H1 (cell line): ENCODE measurements around the gene PILRB. TPM values are rescaled to one million over a fixed set of nuclear protein-coding genes. Genes with fewer than 3 reads are reported as not detected.
A peak's percentile ranks its signal among the peaks of the same experiment; 100 is the strongest.
"Not testable (repeated sequence)": the region's sequence is repeated elsewhere in the genome, so short reads cannot be mapped to it uniquely, and the experiment has no call there.

Experiments
- CTCF ChIA-PET: fragments of 300-600 bp; sonication (Branson Sonifier 250); formaldehyde crosslinking; loops from one replicate; lab custom pipeline; 2021; ENCODE audit not compliant: partially characterized antibody; lab: Charles Lee
- POLR2A ChIA-PET: fragments of 300-600 bp; sonication (Branson Sonifier 250); formaldehyde crosslinking; loops from one replicate; lab custom pipeline; 2021; ENCODE audit warnings: inconsistent platforms; ENCODE audit not compliant: partially characterized antibody; lab: Charles Lee
- DNase-seq, 2 experiments: peaks; one replicate each; pipeline versions ENCODE4 v3.0.0 to v3.0.0-alpha.2; 2010 to 2022; ENCODE audit warnings: low spot score in 2 of 2, low read depth in 1 of 2, mixed read lengths in 1 of 2
- FAIRE-seq: peaks from 2 replicates; lab custom pipeline; 2011; peaks lifted over from hg19 to GRCh38; lab: Jason Lieb, UNC
- H2AFZ ChIP-seq: 2 replicates; pipeline ENCODE4 v1.8.1; 2012; ENCODE audit warnings: low read length, inconsistent platforms
- H2AK5ac ChIP-seq: 2 replicates; pipeline ENCODE4 v1.6.1; 2013; ENCODE audit warnings: low read depth, low read length
- H2BK120ac ChIP-seq: replicated peaks from 2 replicates; pipeline ENCODE3; 2013; ENCODE audit warnings: low read depth, low read length, inconsistent platforms
- H2BK12ac ChIP-seq: 2 replicates; pipeline ENCODE4 v1.6.1; 2013; ENCODE audit warnings: low read depth, low read length
- H2BK15ac ChIP-seq: 2 replicates; pipeline ENCODE4 v1.6.1; 2013; ENCODE audit warnings: low read length
- H2BK20ac ChIP-seq: 2 replicates; pipeline ENCODE4 v1.6.1; 2013; ENCODE audit warnings: low read length
- H2BK5ac ChIP-seq: 2 replicates; pipeline ENCODE4 v1.6.1; 2013; ENCODE audit warnings: low read depth, low read length
- H3K14ac ChIP-seq: 2 replicates; pipeline ENCODE4 v1.6.1; 2013; ENCODE audit warnings: inconsistent platforms; ENCODE audit not compliant: insufficient read length
- H3K18ac ChIP-seq: 2 replicates; pipeline ENCODE4 v1.6.1; 2013; ENCODE audit warnings: low read length; ENCODE audit errors: extremely low read depth
- H3K23ac ChIP-seq: 2 replicates; pipeline ENCODE4 v1.6.1; 2013; ENCODE audit warnings: inconsistent platforms; ENCODE audit not compliant: insufficient read length
- H3K23me2 ChIP-seq: 2 replicates; pipeline ENCODE4 v1.6.1; 2013; ENCODE audit warnings: low read depth, low read length
- H3K27ac ChIP-seq: 2 replicates; pipeline ENCODE4 v1.6.1; 2011; ENCODE audit warnings: low read depth, low read length, inconsistent platforms
- H3K27me3 ChIP-seq, 4 experiments: replicated peaks in 1 of 4; 1 replicate in 1 of 4; 2 replicates in 3 of 4; pipeline versions ENCODE4 v1.6.1 to v1.8.1; 2011 to 2013; ENCODE audit warnings: low read length in 3 of 4, mild to moderate bottlenecking in 3 of 4, inconsistent platforms in 2 of 4, mixed read lengths in 2 of 4, moderate library complexity in 1 of 4; ENCODE audit not compliant: control insufficient read depth in 3 of 4, insufficient read depth in 3 of 4; ENCODE audit errors: extremely low read depth in 1 of 4
- H3K36me3 ChIP-seq, 4 experiments: 2 replicates each; pipeline versions ENCODE4 v1.6.1 to v1.8.1; 2011 to 2013; ENCODE audit warnings: mild to moderate bottlenecking in 4 of 4, low read length in 3 of 4, moderate library complexity in 2 of 4, control low read depth in 1 of 4, inconsistent platforms in 1 of 4; ENCODE audit not compliant: insufficient read depth in 4 of 4, control insufficient read depth in 2 of 4
- H3K4ac ChIP-seq: replicated peaks from 2 replicates; pipeline ENCODE3; 2013; ENCODE audit warnings: low read length, low read depth, mixed read lengths, inconsistent platforms; ENCODE audit not compliant: insufficient read length
- H3K4me1 ChIP-seq, 4 experiments: replicated peaks in 1 of 4; 1 replicate in 1 of 4; 2 replicates in 3 of 4; pipeline versions ENCODE4 v1.6.1 to v1.8.1; 2011 to 2013; ENCODE audit warnings: low read length in 3 of 4, inconsistent platforms in 2 of 4, mixed read lengths in 1 of 4; ENCODE audit not compliant: insufficient read depth in 4 of 4, control insufficient read depth in 3 of 4
- H3K4me2 ChIP-seq, 2 experiments: 2 replicates each; pipeline versions ENCODE4 v1.6.1 to v1.8.1; 2011 to 2013; ENCODE audit warnings: low read depth in 2 of 2, low read length in 2 of 2, control low read depth in 1 of 2, inconsistent platforms in 1 of 2, mild to moderate bottlenecking in 1 of 2; ENCODE audit not compliant: insufficient read depth in 1 of 2
- H3K4me3 ChIP-seq, 4 experiments: fragments of 200-600, 300-600 bp in 1 of 4; sonication (generic), shearing (Covaris generic), sonication (Bioruptor Twin) in 1 of 4; 2 replicates each; pipeline versions ENCODE4 v1.5.1 to v1.8.1; 2011 to 2016; ENCODE audit warnings: low read length in 4 of 4, low read depth in 3 of 4, control low read depth in 2 of 4, inconsistent platforms in 2 of 4, mild to moderate bottlenecking in 2 of 4, mixed read lengths in 1 of 4, moderate library complexity in 1 of 4; ENCODE audit not compliant: insufficient read depth in 2 of 4; ENCODE audit errors: extremely low read depth in 1 of 4
- H3K56ac ChIP-seq: replicated peaks from 2 replicates; pipeline ENCODE3; 2013; ENCODE audit warnings: low read depth, mild to moderate bottlenecking, mixed read lengths, low read length, inconsistent platforms; ENCODE audit not compliant: insufficient read length
- H3K79me1 ChIP-seq: 2 replicates; pipeline ENCODE4 v1.6.1; 2013; ENCODE audit warnings: low read depth, low read length, control low read depth
- H3K79me2 ChIP-seq, 2 experiments: 2 replicates each; pipeline versions ENCODE4 v1.6.1 to v1.8.1; 2012 to 2013; ENCODE audit warnings: low read length in 2 of 2, mild to moderate bottlenecking in 2 of 2, inconsistent platforms in 1 of 2; ENCODE audit not compliant: insufficient read depth in 2 of 2, control insufficient read depth in 1 of 2
- H3K9ac ChIP-seq, 4 experiments: replicated peaks in 1 of 4; 1 replicate in 1 of 4; 2 replicates in 3 of 4; pipeline versions ENCODE4 v1.6.1 to v1.8.1; 2011 to 2013; ENCODE audit warnings: low read depth in 3 of 4, low read length in 3 of 4, control low read depth in 2 of 4, mild to moderate bottlenecking in 2 of 4, moderate library complexity in 2 of 4, inconsistent platforms in 1 of 4; ENCODE audit errors: extremely low read depth in 1 of 4
- H3K9me3 ChIP-seq, 2 experiments: 2 replicates each; pipeline versions ENCODE4 v1.6.1 to v1.8.1; 2012 to 2013; ENCODE audit warnings: mild to moderate bottlenecking in 2 of 2, moderate library complexity in 2 of 2, control low read depth in 1 of 2, inconsistent platforms in 1 of 2, low read depth in 1 of 2, low read length in 1 of 2, mixed read lengths in 1 of 2; ENCODE audit not compliant: insufficient read depth in 2 of 2
- H4K20me1 ChIP-seq, 2 experiments: replicated peaks in 1 of 2; 2 replicates each; pipeline versions ENCODE3 to v1.8.1; 2011 to 2013; ENCODE audit warnings: inconsistent platforms in 2 of 2, low read length in 2 of 2, mild to moderate bottlenecking in 1 of 2; ENCODE audit not compliant: insufficient read depth in 2 of 2, control insufficient read depth in 1 of 2
- H4K5ac ChIP-seq: 2 replicates; pipeline ENCODE4 v1.6.1; 2013; ENCODE audit warnings: low read length, low read depth, mixed read lengths, inconsistent platforms; ENCODE audit not compliant: insufficient read length
- H4K8ac ChIP-seq: 2 replicates; pipeline ENCODE4 v1.8.0; 2013; ENCODE audit warnings: mild to moderate bottlenecking, moderate library complexity, low read length, inconsistent platforms; ENCODE audit not compliant: insufficient read depth; ENCODE audit errors: extremely low read depth
- H4K91ac ChIP-seq: replicated peaks from 2 replicates; pipeline ENCODE3; 2013; ENCODE audit warnings: low read length, mixed read lengths, inconsistent platforms; ENCODE audit not compliant: insufficient read length
- WGBS, 2 experiments: shearing (Covaris generic) in 1 of 2; methylation state at CpG; one replicate each; pipeline versions ENCODE4 v1.1.6 to v1.1.7; 2013 to 2015; ENCODE audit warnings: low lambda C conversion rate in 2 of 2, mixed read lengths in 2 of 2, inconsistent platforms in 1 of 2, low coverage in 1 of 2, missing lambda C conversion rate in 1 of 2; ENCODE audit not compliant: insufficient replicate concordance in 2 of 2, insufficient coverage in 1 of 2, insufficient read length in 1 of 2; ENCODE audit errors: extremely low coverage in 1 of 2, missing lambda C conversion rate in 1 of 2; 5-methylcytosine and 5-hydroxymethylcytosine counted together
- polyA plus RNA-seq, 7 experiments: library from polyadenylated mRNA; depleted of rRNA in 3 of 7; stranded (reverse) in 5 of 7; unstranded in 2 of 7; fragments of >200 nt in 5 of 7; fragments of 200-250 nt in 2 of 7; gene quantifications; 1 replicate in 5 of 7; 2 replicates in 1 of 7; 4 replicates in 1 of 7; pipeline versions ENCODE4 v1.2.1 to v1.2.3, GENCODE V29; 2011 to 2013; ENCODE audit warnings: missing spikeins in 2 of 7, mixed read lengths in 2 of 7
- total RNA-seq: library from RNA; stranded (reverse); fragmentation: NEBNext Ultra II Directional; extraction: Animal tissue kit (Norgen Biotek cat#: 25700); gene quantifications from 2 replicates; pipeline ENCODE4 v1.2.1, GENCODE V29; 2021

Gene PILRB
- total and polyA plus RNA-seq, 2 of the 8 experiments (the other 6 are each of a cell fraction or from before 2014, with no cell fraction given) = 32.2 to 49.9 TPM

DNA sequence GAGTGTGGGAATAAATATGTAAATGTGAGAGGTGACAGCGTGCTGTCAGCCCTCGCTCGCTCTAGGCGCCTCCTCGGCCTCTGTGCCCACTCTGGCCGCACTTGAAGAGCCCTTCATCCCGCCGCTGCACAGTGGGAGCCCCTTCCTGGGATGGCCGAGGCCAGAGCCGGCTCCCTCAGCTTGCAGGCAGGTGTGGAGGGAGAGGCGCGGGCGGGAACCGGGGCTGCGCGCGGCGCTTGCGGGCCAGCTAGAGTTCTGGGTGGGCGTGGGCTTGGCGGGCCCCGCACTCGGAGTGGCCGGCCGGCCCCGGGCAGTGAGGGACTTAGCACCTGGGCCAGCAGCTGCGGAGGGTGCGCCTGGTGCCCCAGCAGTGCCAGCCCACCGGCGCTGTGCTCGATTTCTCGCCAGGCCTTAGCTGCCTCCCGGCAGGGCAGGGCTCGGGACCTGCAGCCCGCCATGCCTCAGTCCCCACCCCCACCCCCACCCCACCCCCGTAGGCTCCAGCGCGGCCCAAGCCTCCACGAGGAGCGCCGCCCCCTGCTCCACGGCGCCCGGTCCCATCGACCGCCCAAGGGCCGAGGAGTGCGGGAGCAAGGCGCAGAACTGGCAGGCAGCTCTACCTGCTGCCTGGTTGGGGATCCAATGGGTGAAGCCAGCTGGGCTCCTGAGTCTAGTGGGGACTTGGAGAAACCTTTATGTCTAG lies 23.8 kb downstream of the PILRB start:
- H3K27ac ChIP-seq, H4K8ac ChIP-seq, H2BK15ac ChIP-seq, H4K91ac ChIP-seq, H2BK20ac ChIP-seq, H4K5ac ChIP-seq, H3K23me2 ChIP-seq, H3K9ac ChIP-seq, H3K4me3 ChIP-seq, H2BK120ac ChIP-seq, H3K4me1 ChIP-seq, H3K9me3 ChIP-seq, H3K4ac ChIP-seq, H3K18ac ChIP-seq, FAIRE-seq, H2BK12ac ChIP-seq, H3K27me3 ChIP-seq, H2BK5ac ChIP-seq, H3K56ac ChIP-seq, H3K79me2 ChIP-seq, H3K23ac ChIP-seq, H3K14ac ChIP-seq, H2AFZ ChIP-seq, H3K36me3 ChIP-seq, H2AK5ac ChIP-seq, H4K20me1 ChIP-seq, H3K79me1 ChIP-seq: not testable (repeated sequence)
- POLR2A ChIA-PET = interaction anchor here (0.5 to 3.8 kb wide), 12 partner anchors 10 to 435 kb away, joined by 3 to 26 read pairs (median 4); partner anchors contain the start of genes GAL3ST4, MEPCE, PPP1R35 and ZCWPW1
- H3K4me2 ChIP-seq = peak overlapping the region; percentile 11 to 28; a peak in 3 of 4 replicates
- CTCF ChIA-PET = interaction anchor here (0.6 to 2.8 kb wide), 8 partner anchors 9 to 381 kb away, joined by 3 to 13 read pairs (median 3); no protein-coding TSS in a partner anchor
- 69% methylated on average over 26 of the region's 49 CpGs; no CpG with 5 or more reads in 1 of the 2 experiments for WGBS, 2 experiments
- peak in 1 of 2 experiments; percentile 53 for DNase-seq
